ENCODE measurements around the gene ZBTB25. TPM values are rescaled to one million over a fixed set of nuclear protein-coding genes. Genes with fewer than 3 reads are reported as not detected.

Gene ZBTB25
- total and polyA plus RNA-seq, 7 experiments from 2014 or later = 30.5 to 88.0 (median 48.4) TPM

DNA sequence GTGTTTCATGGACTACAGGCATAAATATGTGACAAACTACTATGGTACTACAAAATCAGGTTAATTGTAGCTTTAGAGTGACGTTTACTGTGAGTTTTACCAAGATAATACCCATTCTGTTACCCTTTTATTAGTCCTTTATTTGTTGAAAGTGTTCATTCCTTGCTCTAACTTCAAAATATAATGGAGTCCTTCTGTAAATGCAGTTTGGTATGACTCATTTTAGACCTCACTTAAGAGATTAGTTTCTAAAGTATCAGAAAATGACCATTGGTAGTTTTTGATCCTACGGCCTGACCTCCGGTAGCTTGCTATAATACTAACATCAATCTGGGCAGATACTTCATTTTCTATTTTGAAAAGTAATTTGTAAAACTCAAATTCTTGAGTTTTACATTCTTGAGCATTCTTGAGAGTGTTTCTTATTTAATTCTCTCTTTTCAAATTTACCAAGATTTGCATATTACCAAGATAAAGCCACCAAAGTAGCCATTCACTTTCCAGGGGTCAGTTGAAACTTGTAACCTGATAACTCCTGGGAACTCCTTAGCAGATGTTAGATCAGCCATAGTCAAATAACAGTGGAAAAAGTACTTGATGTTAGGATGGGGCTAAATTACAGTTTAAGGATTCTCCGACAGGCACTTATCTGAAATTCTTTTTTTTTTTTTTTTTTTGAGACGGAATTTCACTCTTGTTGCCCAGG lies 41.1 kb upstream of the ZBTB25 start:
- Histone ChIP-seq H3K4me1 (ENCODE audit: control insufficient read depth in 2 of 2, insufficient read depth in 2 of 2, low read length in 2 of 2) (peaks cover 0 to 13% of the 10 kb centered on the region in 2 donors), H3K27me3 (ENCODE audit: control insufficient read depth in 2 of 2, insufficient read depth in 2 of 2, low read length in 2 of 2) (no peaks in the 10 kb centered on the region), H3K9me3 (ENCODE audit: control insufficient read depth in 2 of 3, low read length in 3 of 3) (peaks cover 0 to 11% (median 0%) of the 10 kb centered on the region in 3 experiments), H3K4me3 (ENCODE audit: low read length) (no peak overlapping the region), H3K36me3 (ENCODE audit: control insufficient read depth in 2 of 3, insufficient read depth in 3 of 3, low read length in 3 of 3) (peaks cover 0 to 4% (median 0%) of the 10 kb centered on the region in 3 experiments), H3K27ac (ENCODE audit: low read depth, low read length) (no peak overlapping the region)
- Mint-ChIP-seq H3K4me3 (no peak overlapping the region), H3K36me3 (peaks cover 0 to 15% (median 0%) of the 10 kb centered on the region in 5 donors), H3K4me1 (peaks cover 19 to 43% (median 37%) of the 10 kb centered on the region in 7 donors), H3K27ac (peak overlapping the region in 1 of 9 donors; percentile 21), H3K9me3 (peaks cover 0 to 14% (median 2%) of the 10 kb centered on the region in 11 donors), H3K27me3 (peaks cover 0 to 71% (median 0%) of the 10 kb centered on the region in 5 donors)
- DNase-seq (no peak), ATAC-seq (no peak)
- POLR2A ChIA-PET = no interaction called here
- intact Hi-C loops (cut with micrococcal nuclease) = loop anchor here (5.0 to 10.0 kb wide), 5 partner anchors 340 to 1963 kb away; partner anchors contain the start of genes CHURC1 (in 1 of the 2), FNTB (in 1 of the 2), GPHN (in 1 of the 2) and WDR89 (in 1 of the 2)
- CTCF ChIA-PET = no interaction called here

DNA sequence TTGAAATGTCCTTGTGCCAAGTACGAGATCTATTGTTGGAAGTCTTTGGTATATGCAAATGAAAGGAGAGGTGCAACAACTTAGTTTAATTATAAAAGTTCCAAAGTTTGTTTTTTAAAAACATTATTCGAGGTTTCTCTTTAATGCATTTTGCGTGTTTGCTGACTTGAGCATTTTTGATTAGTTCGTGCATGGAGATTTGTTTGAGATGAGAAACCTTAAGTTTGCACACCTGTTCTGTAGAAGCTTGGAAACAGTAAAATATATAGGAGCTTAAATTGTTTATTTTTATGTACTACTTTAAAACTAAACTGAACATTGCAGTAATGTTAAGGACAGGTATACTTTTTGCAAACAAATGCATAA lies 39.2 kb upstream of the ZBTB25 start:
- ChIA-PET CTCF (no interaction called here), POLR2A (interaction anchor here (0.8 to 1.2 kb wide), 4 partner anchors 8 to 39 kb away, joined by 3 to 4 read pairs (median 4); partner anchors contain the start of gene ZBTB1)
- Mint-ChIP-seq H3K27ac (peak overlapping the region in 3 of 9 donors; percentile 25 to 68 (median 43)), H3K9me3 (peaks cover 0 to 17% (median 2%) of the 10 kb centered on the region in 11 donors), H3K4me1 (peaks cover 21 to 44% (median 34%) of the 10 kb centered on the region in 7 donors), H3K4me3 (peak overlapping the region; percentile 54 to 96 (median 92)), H3K36me3 (peaks cover 0 to 11% (median 0%) of the 10 kb centered on the region in 5 donors), H3K27me3 (peaks cover 0 to 59% (median 3%) of the 10 kb centered on the region in 5 donors)
- ATAC-seq = no peak
- Histone ChIP-seq H3K4me1 (ENCODE audit: control insufficient read depth in 2 of 2, insufficient read depth in 2 of 2, low read length in 2 of 2) (peaks cover 4 to 9% of the 10 kb centered on the region in 2 donors), H3K4me3 (ENCODE audit: low read length) (peak overlapping the region; percentile 50), H3K27ac (ENCODE audit: low read depth, low read length) (no peak overlapping the region), H3K27me3 (ENCODE audit: control insufficient read depth in 2 of 2, insufficient read depth in 2 of 2, low read length in 2 of 2) (no peaks in the 10 kb centered on the region), H3K9me3 (ENCODE audit: control insufficient read depth in 2 of 3, low read length in 3 of 3) (peaks cover 0 to 11% (median 0%) of the 10 kb centered on the region in 3 experiments), H3K36me3 (ENCODE audit: control insufficient read depth in 2 of 3, insufficient read depth in 3 of 3, low read length in 3 of 3) (peaks cover 0 to 4% (median 0%) of the 10 kb centered on the region in 3 experiments)
- intact Hi-C loops (cut with micrococcal nuclease) = loop anchor here (5.0 to 10.0 kb wide), 5 partner anchors 342 to 1964 kb away; partner anchors contain the start of genes CHURC1 (in 1 of the 2), FNTB (in 1 of the 2), GPHN (in 1 of the 2) and WDR89 (in 1 of the 2)
- DNase-seq = no peak

DNA sequence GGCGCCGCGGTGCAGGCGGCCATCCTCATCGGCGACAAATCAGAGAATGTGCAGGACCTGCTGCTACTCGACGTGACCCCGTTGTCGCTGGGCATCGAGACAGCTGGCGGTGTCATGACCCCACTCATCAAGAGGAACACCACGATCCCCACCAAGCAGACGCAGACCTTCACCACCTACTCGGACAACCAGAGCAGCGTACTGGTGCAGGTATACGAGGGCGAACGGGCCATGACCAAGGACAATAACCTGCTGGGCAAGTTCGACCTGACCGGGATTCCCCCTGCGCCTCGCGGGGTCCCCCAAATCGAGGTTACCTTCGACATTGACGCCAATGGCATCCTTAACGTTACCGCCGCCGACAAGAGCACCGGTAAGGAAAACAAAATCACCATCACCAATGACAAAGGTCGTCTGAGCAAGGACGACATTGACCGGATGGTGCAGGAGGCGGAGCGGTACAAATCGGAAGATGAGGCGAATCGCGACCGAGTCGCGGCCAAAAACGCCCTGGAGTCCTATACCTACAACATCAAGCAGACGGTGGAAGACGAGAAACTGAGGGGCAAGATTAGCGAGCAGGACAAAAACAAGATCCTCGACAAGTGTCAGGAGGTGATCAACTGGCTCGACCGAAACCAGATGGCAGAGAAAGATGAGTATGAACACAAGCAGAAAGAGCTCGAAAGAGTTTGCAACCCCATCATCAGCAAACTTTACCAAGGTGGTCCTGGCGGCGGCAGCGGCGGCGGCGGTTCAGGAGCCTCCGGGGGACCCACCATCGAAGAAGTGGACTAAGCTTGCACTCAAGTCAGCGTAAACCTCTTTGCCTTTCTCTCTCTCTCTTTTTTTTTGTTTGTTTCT lies 38.6 kb upstream of the ZBTB25 start:
- H3K4me1 ChIP-seq (ENCODE audit: control insufficient read depth in 2 of 2, insufficient read depth in 2 of 2, low read length in 2 of 2) = peaks cover 4 to 9% of the 10 kb centered on the region in 2 donors
- peak overlapping the region; percentile 3 to 88 (median 51) for H3K27ac Mint-ChIP-seq
- DNase-seq (peak in 3 of 9 donors; percentile 17 to 32 (median 21)), ATAC-seq (no peak)
- peaks cover 0 to 11% (median 0%) of the 10 kb centered on the region in 3 experiments for H3K9me3 ChIP-seq (ENCODE audit: control insufficient read depth in 2 of 3, low read length in 3 of 3)
- peaks cover 0 to 11% (median 0%) of the 10 kb centered on the region in 5 donors for H3K36me3 Mint-ChIP-seq
- intact Hi-C loops (cut with micrococcal nuclease) = loop anchor here (2.0 to 10.0 kb wide), 7 partner anchors 95 to 1965 kb away; partner anchors contain the start of genes CHURC1 (in 1 of the 2), FNTB (in 1 of the 2), GPHN (in 1 of the 2) and SYNE2 (in 1 of the 2)
- H3K27me3 Mint-ChIP-seq = peaks cover 0 to 58% (median 3%) of the 10 kb centered on the region in 5 donors
- peaks cover 0 to 4% (median 0%) of the 10 kb centered on the region in 3 experiments for H3K36me3 ChIP-seq (ENCODE audit: control insufficient read depth in 2 of 3, insufficient read depth in 3 of 3, low read length in 3 of 3)
- ChIA-PET CTCF (interaction anchor here (1.7 kb wide), 1 partner anchor 12 kb away, joined by 6 read pairs; no protein-coding TSS in a partner anchor), POLR2A (interaction anchor here (0.6 to 2.0 kb wide), 7 partner anchors 8 to 232 kb away, joined by 3 to 10 read pairs (median 3); partner anchors contain the start of gene PPP1R36)
- peaks cover 21 to 44% (median 34%) of the 10 kb centered on the region in 7 donors for H3K4me1 Mint-ChIP-seq
- peak overlapping the region; percentile 50 for H3K4me3 ChIP-seq (ENCODE audit: low read length)
- H3K27ac ChIP-seq (ENCODE audit: low read depth, low read length) = no peak overlapping the region
- H3K9me3 Mint-ChIP-seq = peaks cover 0 to 17% (median 2%) of the 10 kb centered on the region in 11 donors
- peak overlapping the region; percentile 54 to 96 (median 92) for H3K4me3 Mint-ChIP-seq
- no peaks in the 10 kb centered on the region for H3K27me3 ChIP-seq (ENCODE audit: control insufficient read depth in 2 of 2, insufficient read depth in 2 of 2, low read length in 2 of 2)

DNA sequence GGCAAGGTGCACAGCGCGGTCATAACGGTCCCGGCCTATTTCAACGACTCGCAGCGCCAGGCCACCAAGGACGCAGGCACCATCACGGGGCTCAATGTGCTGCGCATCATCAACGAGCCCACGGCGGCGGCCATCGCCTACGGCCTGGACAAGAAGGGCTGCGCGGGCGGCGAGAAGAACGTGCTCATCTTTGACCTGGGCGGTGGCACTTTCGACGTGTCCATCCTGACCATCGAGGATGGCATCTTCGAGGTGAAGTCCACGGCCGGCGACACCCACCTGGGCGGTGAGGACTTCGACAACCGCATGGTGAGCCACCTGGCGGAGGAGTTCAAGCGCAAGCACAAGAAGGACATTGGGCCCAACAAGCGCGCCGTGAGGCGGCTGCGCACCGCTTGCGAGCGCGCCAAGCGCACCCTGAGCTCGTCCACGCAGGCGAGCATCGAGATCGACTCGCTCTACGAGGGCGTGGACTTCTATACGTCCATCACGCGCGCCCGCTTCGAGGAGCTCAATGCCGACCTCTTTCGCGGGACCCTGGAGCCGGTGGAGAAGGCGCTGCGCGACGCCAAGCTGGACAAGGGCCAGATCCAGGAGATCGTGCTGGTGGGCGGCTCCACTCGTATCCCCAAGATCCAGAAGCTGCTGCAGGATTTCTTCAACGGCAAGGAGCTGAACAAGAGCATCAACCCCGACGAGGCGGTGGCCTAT lies 37.8 kb upstream of the ZBTB25 start:
- peaks cover 0 to 11% (median 0%) of the 10 kb centered on the region in 5 donors for H3K36me3 Mint-ChIP-seq
- CTCF ChIA-PET = interaction anchor here (1.7 kb wide), 1 partner anchor 12 kb away, joined by 6 read pairs; no protein-coding TSS in a partner anchor
- H3K27ac Mint-ChIP-seq = peak overlapping the region in 8 of 9 donors; percentile 4 to 95 (median 74)
- intact Hi-C loops (cut with micrococcal nuclease) = loop anchor here (2.0 to 10.0 kb wide), 7 partner anchors 95 to 1966 kb away; partner anchors contain the start of genes CHURC1 (in 1 of the 2), FNTB (in 1 of the 2), GPHN (in 1 of the 2) and SYNE2 (in 1 of the 2)
- H3K4me3 Mint-ChIP-seq = peak overlapping the region; percentile 54 to 96 (median 92)
- Histone ChIP-seq H3K27me3 (ENCODE audit: control insufficient read depth in 2 of 2, insufficient read depth in 2 of 2, low read length in 2 of 2) (no peaks in the 10 kb centered on the region), H3K4me1 (ENCODE audit: control insufficient read depth in 2 of 2, insufficient read depth in 2 of 2, low read length in 2 of 2) (peaks cover 4 to 9% of the 10 kb centered on the region in 2 donors), H3K4me3 (ENCODE audit: low read length) (peak overlapping the region; percentile 90), H3K36me3 (ENCODE audit: control insufficient read depth in 2 of 3, insufficient read depth in 3 of 3, low read length in 3 of 3) (peaks cover 0 to 4% (median 0%) of the 10 kb centered on the region in 3 experiments), H3K27ac (ENCODE audit: low read depth, low read length) (no peak overlapping the region), H3K9me3 (ENCODE audit: control insufficient read depth in 2 of 3, low read length in 3 of 3) (peaks cover 0 to 11% (median 0%) of the 10 kb centered on the region in 3 experiments)
- no peak for ATAC-seq
- POLR2A ChIA-PET = interaction anchor here (0.6 to 2.0 kb wide), 5 partner anchors 9 to 232 kb away, joined by 3 to 10 read pairs (median 3); partner anchors contain the start of gene PPP1R36
- peaks cover 0 to 56% (median 3%) of the 10 kb centered on the region in 5 donors for H3K27me3 Mint-ChIP-seq
- peak in 7 of 9 donors; percentile 8 to 38 (median 14) for DNase-seq
- peaks cover 21 to 44% (median 34%) of the 10 kb centered on the region in 7 donors for H3K4me1 Mint-ChIP-seq
- H3K9me3 Mint-ChIP-seq = peaks cover 0 to 17% (median 2%) of the 10 kb centered on the region in 11 donors

Data from naive thymus-derived CD4-positive, alpha-beta T cell (primary cell).